ENCODE measurements around the gene AQP6.

Gene AQP6

DNA sequence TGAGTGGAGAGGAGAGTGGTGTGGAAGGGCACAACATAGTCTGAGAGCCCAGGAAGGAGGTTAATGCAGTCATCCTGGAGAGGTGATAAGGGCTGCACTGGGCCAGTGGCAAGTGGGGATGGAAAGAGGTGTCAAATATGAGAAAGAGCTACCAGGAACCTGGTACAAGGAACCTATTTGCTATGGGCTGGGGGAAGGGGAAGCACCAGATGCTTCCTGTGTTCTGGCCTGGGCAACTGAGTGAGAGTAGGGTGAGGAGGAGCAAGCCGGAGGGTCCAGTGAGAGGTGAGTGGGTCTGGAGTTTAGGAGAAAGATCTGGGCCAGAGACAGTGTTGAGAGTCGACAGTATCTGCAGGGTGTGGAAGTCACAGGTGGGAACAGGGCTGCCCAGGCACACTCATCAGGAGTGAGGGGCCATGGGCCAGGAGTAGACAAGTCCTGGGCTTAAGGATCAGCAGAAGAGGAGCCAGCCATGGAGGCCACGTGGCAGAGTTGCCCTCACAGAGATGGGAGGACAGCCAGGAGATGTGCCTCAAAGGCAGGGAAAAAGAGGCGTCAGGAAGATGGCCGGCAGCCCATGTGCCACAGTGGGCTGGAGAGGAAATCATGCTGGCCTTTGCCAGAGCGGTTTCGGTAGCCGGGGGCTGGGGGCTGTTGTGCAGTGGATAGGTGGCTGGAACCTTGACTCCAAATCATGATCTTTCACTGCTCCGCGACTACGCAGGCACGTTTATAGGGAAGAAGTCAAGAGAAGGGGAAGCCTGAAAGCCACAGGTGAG lies 2.9 kb upstream of the AQP6 start:
- no peak overlapping the region for H3K27ac ChIP-seq (ENCODE audit: insufficient read depth in 1 of 2, low read depth in 1 of 2, low read length in 2 of 2, poor library complexity in 1 of 2, severe bottlenecking in 2 of 2)
- no peaks in the 10 kb centered on the region for H3K9me3 ChIP-seq (ENCODE audit: control extremely low read depth in 1 of 5, control insufficient read depth in 4 of 5, insufficient read depth in 2 of 5, low read depth in 1 of 5, low read length in 4 of 5)
- ChIA-PET POLR2A (no interaction called here), CTCF (interaction anchor here (0.7 to 12.6 kb wide), 15 partner anchors 11 to 105 kb away, joined by 3 to 209 read pairs (median 32); partner anchors contain the start of gene RACGAP1)
- 64% methylated on average over 12 of the region's 12 CpGs for WGBS (ENCODE audit: insufficient coverage)
- H3K36me3 ChIP-seq (ENCODE audit: control insufficient read depth in 4 of 4, insufficient read depth in 4 of 4, low read length in 3 of 4): no peaks in the 10 kb centered on the region
- peaks cover 0 to 32% (median 30%) of the 10 kb centered on the region in 4 experiments for H3K4me1 ChIP-seq (ENCODE audit: control extremely low read depth in 1 of 4, control insufficient read depth in 4 of 4, insufficient read depth in 4 of 4, low read length in 3 of 4)
- H3K4me3 ChIP-seq (ENCODE audit: control insufficient read depth in 1 of 7, extremely low read depth in 1 of 7, insufficient read depth in 4 of 7, low read depth in 2 of 7, low read length in 6 of 7): no peak overlapping the region
- DNase-seq: peak in 2 of 3 donors; percentile 62 to 74
- peaks cover 0 to 23% (median 4%) of the 10 kb centered on the region in 5 experiments for H3K27me3 ChIP-seq (replicated peaks in 2 of 5; ENCODE audit: control insufficient read depth in 4 of 5, insufficient read depth in 5 of 5, low read length in 4 of 5)

- Histone ChIP-seq H3K9me3 (ENCODE audit: control extremely low read depth in 1 of 5, control insufficient read depth in 4 of 5, insufficient read depth in 2 of 5, low read depth in 1 of 5, low read length in 4 of 5) (no peaks in the 10 kb centered on the region), H3K4me1 (ENCODE audit: control extremely low read depth in 1 of 4, control insufficient read depth in 4 of 4, insufficient read depth in 4 of 4, low read length in 3 of 4) (peaks cover 0 to 33% (median 32%) of the 10 kb centered on the region in 4 experiments), H3K27me3 (replicated peaks in 2 of 5; ENCODE audit: control insufficient read depth in 4 of 5, insufficient read depth in 5 of 5, low read length in 4 of 5) (peaks cover 0 to 15% (median 4%) of the 10 kb centered on the region in 5 experiments), H3K36me3 (ENCODE audit: control insufficient read depth in 4 of 4, insufficient read depth in 4 of 4, low read length in 3 of 4) (no peaks in the 10 kb centered on the region), H3K27ac (ENCODE audit: insufficient read depth in 1 of 2, low read depth in 1 of 2, low read length in 2 of 2, poor library complexity in 1 of 2, severe bottlenecking in 2 of 2) (no peak overlapping the region), H3K4me3 (ENCODE audit: control insufficient read depth in 1 of 7, extremely low read depth in 1 of 7, insufficient read depth in 4 of 7, low read depth in 2 of 7, low read length in 6 of 7) (no peak overlapping the region)
- 83% methylated on average over 8 of the region's 10 CpGs for WGBS (ENCODE audit: insufficient coverage)
- ChIA-PET CTCF (interaction anchor here (1.3 to 12.6 kb wide), 7 partner anchors 12 to 105 kb away, joined by 4 to 209 read pairs (median 37); no protein-coding TSS in a partner anchor), POLR2A (no interaction called here)
- DNase-seq: no peak
Measured at GRCh38 chr12:49970658-49971057, 2.1 kb upstream of the AQP6 start.

GRCh38 chr12:49971141-49971540 lies 1.6 kb upstream of the AQP6 start:
- peaks cover 0 to 10% (median 2%) of the 10 kb centered on the region in 5 experiments for H3K27me3 ChIP-seq (replicated peaks in 2 of 5; ENCODE audit: control insufficient read depth in 4 of 5, insufficient read depth in 5 of 5, low read length in 4 of 5)
- no peaks in the 10 kb centered on the region for H3K36me3 ChIP-seq (ENCODE audit: control insufficient read depth in 4 of 4, insufficient read depth in 4 of 4, low read length in 3 of 4)
- ChIA-PET CTCF (interaction anchor here (1.3 to 12.6 kb wide), 5 partner anchors 11 to 96 kb away, joined by 4 to 209 read pairs (median 101); no protein-coding TSS in a partner anchor), POLR2A (no interaction called here)
- peaks cover 0 to 33% (median 32%) of the 10 kb centered on the region in 4 experiments for H3K4me1 ChIP-seq (ENCODE audit: control extremely low read depth in 1 of 4, control insufficient read depth in 4 of 4, insufficient read depth in 4 of 4, low read length in 3 of 4)
- 100% methylated on average over 1 of the region's 6 CpGs for WGBS (ENCODE audit: insufficient coverage)
- no peak overlapping the region for H3K27ac ChIP-seq (ENCODE audit: insufficient read depth in 1 of 2, low read depth in 1 of 2, low read length in 2 of 2, poor library complexity in 1 of 2, severe bottlenecking in 2 of 2)
- no peak for DNase-seq
- no peak overlapping the region for H3K4me3 ChIP-seq (ENCODE audit: control insufficient read depth in 1 of 7, extremely low read depth in 1 of 7, insufficient read depth in 4 of 7, low read depth in 2 of 7, low read length in 6 of 7)
- no peaks in the 10 kb centered on the region for H3K9me3 ChIP-seq (ENCODE audit: control extremely low read depth in 1 of 5, control insufficient read depth in 4 of 5, insufficient read depth in 2 of 5, low read depth in 1 of 5, low read length in 4 of 5)

DNA sequence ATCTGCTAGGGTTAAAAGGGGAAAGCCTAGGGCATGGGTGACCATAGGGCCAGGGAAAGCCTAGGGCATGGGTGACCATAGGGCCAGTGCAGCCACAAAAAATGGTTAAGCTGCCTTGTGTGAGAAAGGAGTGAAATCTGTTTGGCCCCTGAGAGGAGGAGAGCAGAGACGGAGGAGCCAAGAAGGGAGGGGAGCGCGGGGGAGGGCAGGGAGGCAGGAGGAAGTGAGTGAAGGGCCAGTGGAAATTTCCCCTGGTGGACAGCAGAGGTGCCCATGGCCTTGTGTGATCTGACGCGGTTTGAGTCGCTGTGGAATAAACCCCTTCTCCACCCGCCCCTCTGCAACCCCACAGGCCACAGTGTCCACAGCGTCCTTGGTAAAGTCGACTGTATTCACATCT lies 618 bp upstream of the AQP6 start:
- Histone ChIP-seq H3K27ac (ENCODE audit: insufficient read depth in 1 of 2, low read depth in 1 of 2, low read length in 2 of 2, poor library complexity in 1 of 2, severe bottlenecking in 2 of 2) (no peak overlapping the region), H3K36me3 (ENCODE audit: control insufficient read depth in 4 of 4, insufficient read depth in 4 of 4, low read length in 3 of 4) (no peaks in the 10 kb centered on the region), H3K9me3 (ENCODE audit: control extremely low read depth in 1 of 5, control insufficient read depth in 4 of 5, insufficient read depth in 2 of 5, low read depth in 1 of 5, low read length in 4 of 5) (no peaks in the 10 kb centered on the region), H3K4me3 (ENCODE audit: control insufficient read depth in 1 of 7, extremely low read depth in 1 of 7, insufficient read depth in 4 of 7, low read depth in 2 of 7, low read length in 6 of 7) (no peak overlapping the region), H3K27me3 (replicated peaks in 2 of 5; ENCODE audit: control insufficient read depth in 4 of 5, insufficient read depth in 5 of 5, low read length in 4 of 5) (peaks cover 0 to 4% (median 0%) of the 10 kb centered on the region in 5 experiments), H3K4me1 (ENCODE audit: control extremely low read depth in 1 of 4, control insufficient read depth in 4 of 4, insufficient read depth in 4 of 4, low read length in 3 of 4) (peaks cover 0 to 31% (median 27%) of the 10 kb centered on the region in 4 experiments)
- ChIA-PET POLR2A (no interaction called here), CTCF (interaction anchor here (1.3 to 12.6 kb wide), 6 partner anchors 10 to 95 kb away, joined by 4 to 209 read pairs (median 54); no protein-coding TSS in a partner anchor)
- no peak for DNase-seq
- WGBS (ENCODE audit: insufficient coverage): 89% methylated on average over 3 of the region's 9 CpGs

- Histone ChIP-seq H3K27ac (ENCODE audit: insufficient read depth in 1 of 2, low read depth in 1 of 2, low read length in 2 of 2, poor library complexity in 1 of 2, severe bottlenecking in 2 of 2) (no peak overlapping the region), H3K4me1 (ENCODE audit: control extremely low read depth in 1 of 4, control insufficient read depth in 4 of 4, insufficient read depth in 4 of 4, low read length in 3 of 4) (peaks cover 0 to 23% (median 17%) of the 10 kb centered on the region in 4 experiments), H3K27me3 (replicated peaks in 2 of 5; ENCODE audit: control insufficient read depth in 4 of 5, insufficient read depth in 5 of 5, low read length in 4 of 5) (no peaks in the 10 kb centered on the region), H3K9me3 (ENCODE audit: control extremely low read depth in 1 of 5, control insufficient read depth in 4 of 5, insufficient read depth in 2 of 5, low read depth in 1 of 5, low read length in 4 of 5) (no peaks in the 10 kb centered on the region), H3K36me3 (ENCODE audit: control insufficient read depth in 4 of 4, insufficient read depth in 4 of 4, low read length in 3 of 4) (no peaks in the 10 kb centered on the region), H3K4me3 (ENCODE audit: control insufficient read depth in 1 of 7, extremely low read depth in 1 of 7, insufficient read depth in 4 of 7, low read depth in 2 of 7, low read length in 6 of 7) (no peak overlapping the region)
- CTCF ChIA-PET: interaction anchor here (2.4 to 12.6 kb wide), 3 partner anchors 9 to 94 kb away, joined by 6 to 209 read pairs (median 139); no protein-coding TSS in a partner anchor
- POLR2A ChIA-PET: no interaction called here
- no peak for DNase-seq
- 92% methylated on average over 18 of the region's 19 CpGs for WGBS (ENCODE audit: insufficient coverage)
Measured at GRCh38 chr12:49973361-49973830, 649 bp downstream of the AQP6 start.

- ChIA-PET POLR2A (no interaction called here), CTCF (interaction anchor here (0.7 to 1.0 kb wide), 2 partner anchors 9 kb away, joined by 3 read pairs; no protein-coding TSS in a partner anchor)
- 93% methylated on average over 15 of the region's 15 CpGs for WGBS (ENCODE audit: insufficient coverage)
- H3K4me1 ChIP-seq (ENCODE audit: control extremely low read depth in 1 of 4, control insufficient read depth in 4 of 4, insufficient read depth in 4 of 4, low read length in 3 of 4): peaks cover 0 to 18% (median 11%) of the 10 kb centered on the region in 4 experiments
- H3K36me3 ChIP-seq (ENCODE audit: control insufficient read depth in 4 of 4, insufficient read depth in 4 of 4, low read length in 3 of 4): no peaks in the 10 kb centered on the region
- no peak overlapping the region for H3K4me3 ChIP-seq (ENCODE audit: control insufficient read depth in 1 of 7, extremely low read depth in 1 of 7, insufficient read depth in 4 of 7, low read depth in 2 of 7, low read length in 6 of 7)
- DNase-seq: no peak
- H3K27ac ChIP-seq (ENCODE audit: insufficient read depth in 1 of 2, low read depth in 1 of 2, low read length in 2 of 2, poor library complexity in 1 of 2, severe bottlenecking in 2 of 2): no peak overlapping the region
- no peaks in the 10 kb centered on the region for H3K27me3 ChIP-seq (replicated peaks in 2 of 5; ENCODE audit: control insufficient read depth in 4 of 5, insufficient read depth in 5 of 5, low read length in 4 of 5)
- no peaks in the 10 kb centered on the region for H3K9me3 ChIP-seq (ENCODE audit: control extremely low read depth in 1 of 5, control insufficient read depth in 4 of 5, insufficient read depth in 2 of 5, low read depth in 1 of 5, low read length in 4 of 5)
Measured at GRCh38 chr12:49974231-49974675, 1.5 kb downstream of the AQP6 start.
